GM06990 (cell line): Measurements from ENCODE around the gene ACVR2B.
A peak's percentile ranks its signal among the peaks of the same experiment; 100 is the strongest.

ENCODE experiments used
- DNase-seq: peaks from one replicate; pipeline ENCODE4 v3.0.0-alpha.2; 2011; ENCODE audit not compliant: insufficient read length; ENCODE audit errors: extremely low read depth
- H3K27me3 ChIP-seq: replicated peaks from 2 replicates; pipeline ENCODE4 v1.6.0; 2011; ENCODE audit warnings: low read length; ENCODE audit not compliant: control insufficient read depth, insufficient read depth
- H3K36me3 ChIP-seq: 2 replicates; pipeline ENCODE4 v1.5.1; 2011; ENCODE audit warnings: low read length; ENCODE audit not compliant: control insufficient read depth, insufficient read depth
- H3K4me3 ChIP-seq: replicated peaks from 2 replicates; pipeline ENCODE4 v1.5.1; 2011; ENCODE audit warnings: low read depth, mild to moderate bottlenecking, control low read depth, low read length
- TF ChIP-seq, protein P1 (sequence below): IDR thresholded peaks from 2 replicates; pipeline ENCODE4 v1.5.1; 2011; ENCODE audit warnings: low read length, control low read depth, mild to moderate bottlenecking, inconsistent platforms; ENCODE audit not compliant: insufficient read depth, poor library complexity, severe bottlenecking

Gene ACVR2B

DNA sequence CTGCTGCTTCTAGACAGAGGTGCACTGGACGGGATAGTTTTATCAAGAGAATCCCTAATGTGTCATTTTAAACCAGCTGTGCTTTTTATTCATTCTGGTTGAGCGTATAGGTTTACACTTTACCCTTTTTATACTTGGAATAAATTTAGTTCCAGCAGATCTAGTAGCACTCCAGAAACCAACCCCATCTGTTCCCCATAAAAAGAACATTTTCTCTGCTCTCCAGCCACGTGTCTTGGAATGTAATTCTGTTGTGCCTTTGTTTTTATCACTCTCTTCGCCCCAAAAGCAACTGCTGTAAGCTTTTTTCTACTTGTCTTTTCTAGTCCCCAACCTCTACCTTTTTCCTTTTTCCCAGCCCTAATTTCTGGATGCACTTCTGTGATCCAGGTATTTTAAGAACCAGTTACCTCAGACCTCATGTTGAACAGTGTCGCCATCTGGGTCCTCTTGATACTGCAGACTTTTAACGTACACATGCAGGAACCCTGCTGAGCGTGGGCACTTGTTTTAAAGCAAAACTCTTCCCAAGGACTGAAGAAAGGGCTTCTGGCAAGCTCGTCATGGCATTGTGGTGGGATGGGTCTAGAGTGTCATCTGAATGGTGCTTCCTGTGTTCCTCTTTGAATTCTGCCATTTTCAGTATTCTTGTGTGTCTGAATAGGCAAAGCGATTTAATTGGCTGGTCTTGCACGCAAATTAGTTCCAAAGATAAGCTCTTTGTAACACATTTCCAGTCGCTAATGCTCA is 36.8 kb downstream of the ACVR2B start:
- TF ChIP-seq, protein P1, sequence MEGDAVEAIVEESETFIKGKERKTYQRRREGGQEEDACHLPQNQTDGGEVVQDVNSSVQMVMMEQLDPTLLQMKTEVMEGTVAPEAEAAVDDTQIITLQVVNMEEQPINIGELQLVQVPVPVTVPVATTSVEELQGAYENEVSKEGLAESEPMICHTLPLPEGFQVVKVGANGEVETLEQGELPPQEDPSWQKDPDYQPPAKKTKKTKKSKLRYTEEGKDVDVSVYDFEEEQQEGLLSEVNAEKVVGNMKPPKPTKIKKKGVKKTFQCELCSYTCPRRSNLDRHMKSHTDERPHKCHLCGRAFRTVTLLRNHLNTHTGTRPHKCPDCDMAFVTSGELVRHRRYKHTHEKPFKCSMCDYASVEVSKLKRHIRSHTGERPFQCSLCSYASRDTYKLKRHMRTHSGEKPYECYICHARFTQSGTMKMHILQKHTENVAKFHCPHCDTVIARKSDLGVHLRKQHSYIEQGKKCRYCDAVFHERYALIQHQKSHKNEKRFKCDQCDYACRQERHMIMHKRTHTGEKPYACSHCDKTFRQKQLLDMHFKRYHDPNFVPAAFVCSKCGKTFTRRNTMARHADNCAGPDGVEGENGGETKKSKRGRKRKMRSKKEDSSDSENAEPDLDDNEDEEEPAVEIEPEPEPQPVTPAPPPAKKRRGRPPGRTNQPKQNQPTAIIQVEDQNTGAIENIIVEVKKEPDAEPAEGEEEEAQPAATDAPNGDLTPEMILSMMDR: no peak
- Histone ChIP-seq H3K4me3 (no peak overlapping the region), H3K36me3 (no peaks in the 10 kb centered on the region), H3K27me3 (no peaks in the 10 kb centered on the region)
- no peak for DNase-seq

- Histone ChIP-seq H3K27me3 (no peaks in the 10 kb centered on the region), H3K36me3 (no peaks in the 10 kb centered on the region), H3K4me3 (no peak overlapping the region)
- TF ChIP-seq, protein P1: no peak
- no peak for DNase-seq
Observed at GRCh38 chr3:38491215-38491614, 37.5 kb downstream of the ACVR2B start.

- Histone ChIP-seq H3K4me3 (no peak overlapping the region), H3K27me3 (no peaks in the 10 kb centered on the region), H3K36me3 (no peaks in the 10 kb centered on the region)
- no peak for DNase-seq
- TF ChIP-seq, protein P1: no peak
Observed at GRCh38 chr3:38493031-38493430, 39.3 kb downstream of the ACVR2B start.

GRCh38 chr3:38496131-38496910 is 42.6 kb downstream of the ACVR2B start, which contains the start of gene EXOG:
EXOG (plus strand) TSS chr3:38496340; CDS start chr3:38496368, 28 bp downstream.
- DNase-seq: peak; percentile 93
- Histone ChIP-seq H3K36me3 (peaks cover 4% of the 10 kb centered on the region; the same call in 1 of the 2 replicates), H3K4me3 (peak within 1 kb of the TSS; percentile 94), H3K27me3 (no peaks in the 10 kb centered on the region)
- TF ChIP-seq, protein P1: peak; percentile 98

GRCh38 chr3:38497031-38497430 is 43.3 kb downstream of the ACVR2B start:
- peak overlapping the region; percentile 94 for H3K4me3 ChIP-seq
- TF ChIP-seq, protein P1: no peak
- no peaks in the 10 kb centered on the region for H3K27me3 ChIP-seq
- H3K36me3 ChIP-seq: peaks cover 4% of the 10 kb centered on the region
- no peak for DNase-seq
